Erythroblast (primary cell): ENCODE results near the gene ADGRA3.

Experiments used
- GATA1 ChIP-seq: IDR thresholded peaks from 2 replicates; pipeline ENCODE4 v1.6.1; 2011; ENCODE audit warnings: low read depth, mild to moderate bottlenecking, control low read depth, low read length, moderate library complexity
- POLR2A ChIP-seq: IDR thresholded peaks from 2 replicates; pipeline ENCODE4 v1.6.1; 2011; ENCODE audit warnings: mild to moderate bottlenecking, low read length

- no peak for TF ChIP-seq POLR2A
- no peak for TF ChIP-seq GATA1
Observed at GRCh38 chr4:22537864-22538263, 22.0 kb upstream of the ADGRA3 start.
